ENCODE measurements around the gene USP12. TPM values are rescaled to one million over a fixed set of nuclear protein-coding genes. Genes with fewer than 3 reads are reported as not detected.

The USP12 gene
- total and polyA plus RNA-seq, 2 experiments from 2014 or later = 18.4 to 39.3 TPM

GRCh38 chr13:27113436-27113835, 58.2 kb downstream of the USP12 start:
- no peak overlapping the region for H2AFZ ChIP-seq
- H3K9me2 ChIP-seq (ENCODE audit: insufficient read depth) = no peaks in the 10 kb centered on the region
- no peak for DNase-seq (ENCODE audit: low spot score)
- peaks cover 19% of the 10 kb centered on the region for H3K4me1 ChIP-seq (ENCODE audit: insufficient read depth)
- H3K4me2 ChIP-seq = no peak overlapping the region
- TF ChIP-seq, protein P1, sequence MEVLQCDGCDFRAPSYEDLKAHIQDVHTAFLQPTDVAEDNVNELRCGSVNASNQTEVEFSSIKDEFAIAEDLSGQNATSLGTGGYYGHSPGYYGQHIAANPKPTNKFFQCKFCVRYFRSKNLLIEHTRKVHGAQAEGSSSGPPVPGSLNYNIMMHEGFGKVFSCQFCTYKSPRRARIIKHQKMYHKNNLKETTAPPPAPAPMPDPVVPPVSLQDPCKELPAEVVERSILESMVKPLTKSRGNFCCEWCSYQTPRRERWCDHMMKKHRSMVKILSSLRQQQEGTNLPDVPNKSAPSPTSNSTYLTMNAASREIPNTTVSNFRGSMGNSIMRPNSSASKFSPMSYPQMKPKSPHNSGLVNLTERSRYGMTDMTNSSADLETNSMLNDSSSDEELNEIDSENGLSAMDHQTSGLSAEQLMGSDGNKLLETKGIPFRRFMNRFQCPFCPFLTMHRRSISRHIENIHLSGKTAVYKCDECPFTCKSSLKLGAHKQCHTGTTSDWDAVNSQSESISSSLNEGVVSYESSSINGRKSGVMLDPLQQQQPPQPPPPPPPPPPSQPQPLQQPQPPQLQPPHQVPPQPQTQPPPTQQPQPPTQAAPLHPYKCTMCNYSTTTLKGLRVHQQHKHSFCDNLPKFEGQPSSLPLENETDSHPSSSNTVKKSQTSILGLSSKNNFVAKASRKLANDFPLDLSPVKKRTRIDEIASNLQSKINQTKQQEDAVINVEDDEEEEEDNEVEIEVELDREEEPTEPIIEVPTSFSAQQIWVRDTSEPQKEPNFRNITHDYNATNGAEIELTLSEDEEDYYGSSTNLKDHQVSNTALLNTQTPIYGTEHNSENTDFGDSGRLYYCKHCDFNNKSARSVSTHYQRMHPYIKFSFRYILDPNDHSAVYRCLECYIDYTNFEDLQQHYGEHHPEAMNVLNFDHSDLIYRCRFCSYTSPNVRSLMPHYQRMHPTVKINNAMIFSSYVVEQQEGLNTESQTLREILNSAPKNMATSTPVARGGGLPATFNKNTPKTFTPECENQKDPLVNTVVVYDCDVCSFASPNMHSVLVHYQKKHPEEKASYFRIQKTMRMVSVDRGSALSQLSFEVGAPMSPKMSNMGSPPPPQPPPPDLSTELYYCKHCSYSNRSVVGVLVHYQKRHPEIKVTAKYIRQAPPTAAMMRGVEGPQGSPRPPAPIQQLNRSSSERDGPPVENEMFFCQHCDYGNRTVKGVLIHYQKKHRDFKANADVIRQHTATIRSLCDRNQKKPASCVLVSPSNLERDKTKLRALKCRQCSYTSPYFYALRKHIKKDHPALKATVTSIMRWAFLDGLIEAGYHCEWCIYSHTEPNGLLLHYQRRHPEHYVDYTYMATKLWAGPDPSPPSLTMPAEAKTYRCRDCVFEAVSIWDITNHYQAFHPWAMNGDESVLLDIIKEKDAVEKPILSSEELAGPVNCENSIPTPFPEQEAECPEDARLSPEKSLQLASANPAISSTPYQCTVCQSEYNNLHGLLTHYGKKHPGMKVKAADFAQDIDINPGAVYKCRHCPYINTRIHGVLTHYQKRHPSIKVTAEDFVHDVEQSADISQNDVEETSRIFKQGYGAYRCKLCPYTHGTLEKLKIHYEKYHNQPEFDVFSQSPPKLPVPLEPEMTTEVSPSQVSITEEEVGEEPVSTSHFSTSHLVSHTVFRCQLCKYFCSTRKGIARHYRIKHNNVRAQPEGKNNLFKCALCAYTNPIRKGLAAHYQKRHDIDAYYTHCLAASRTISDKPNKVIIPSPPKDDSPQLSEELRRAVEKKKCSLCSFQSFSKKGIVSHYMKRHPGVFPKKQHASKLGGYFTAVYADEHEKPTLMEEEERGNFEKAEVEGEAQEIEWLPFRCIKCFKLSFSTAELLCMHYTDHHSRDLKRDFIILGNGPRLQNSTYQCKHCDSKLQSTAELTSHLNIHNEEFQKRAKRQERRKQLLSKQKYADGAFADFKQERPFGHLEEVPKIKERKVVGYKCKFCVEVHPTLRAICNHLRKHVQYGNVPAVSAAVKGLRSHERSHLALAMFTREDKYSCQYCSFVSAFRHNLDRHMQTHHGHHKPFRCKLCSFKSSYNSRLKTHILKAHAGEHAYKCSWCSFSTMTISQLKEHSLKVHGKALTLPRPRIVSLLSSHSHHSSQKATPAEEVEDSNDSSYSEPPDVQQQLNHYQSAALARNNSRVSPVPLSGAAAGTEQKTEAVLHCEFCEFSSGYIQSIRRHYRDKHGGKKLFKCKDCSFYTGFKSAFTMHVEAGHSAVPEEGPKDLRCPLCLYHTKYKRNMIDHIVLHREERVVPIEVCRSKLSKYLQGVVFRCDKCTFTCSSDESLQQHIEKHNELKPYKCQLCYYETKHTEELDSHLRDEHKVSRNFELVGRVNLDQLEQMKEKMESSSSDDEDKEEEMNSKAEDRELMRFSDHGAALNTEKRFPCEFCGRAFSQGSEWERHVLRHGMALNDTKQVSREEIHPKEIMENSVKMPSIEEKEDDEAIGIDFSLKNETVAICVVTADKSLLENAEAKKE (CRISPR knock-in tag; IDR thresholded peaks at IDR 0.05) = no peak
- TF ChIP-seq NANOG (IDR thresholded peaks at IDR 0.05; ENCODE audit: borderline replicate concordance) (no peak), ZNF114 (CRISPR knock-in tag; IDR thresholded peaks at IDR 0.05) (no peak), REST (IDR thresholded peaks at IDR 0.05; ENCODE audit: unreplicated experiment) (no peak), POLR2AphosphoS5 (IDR thresholded peaks at IDR 0.05; ENCODE audit: low read depth) (no peak), ZNF331 (CRISPR knock-in tag; IDR thresholded peaks at IDR 0.05; ENCODE audit: low read depth) (no peak), CREB1 (CRISPR knock-in tag; IDR thresholded peaks at IDR 0.05; ENCODE audit: low read depth) (no peak), EZH2 (IDR thresholded peaks at IDR 0.05; ENCODE audit: low read depth, unreplicated experiment) (no peak), EZH2phosphoT487 (IDR thresholded peaks at IDR 0.05; ENCODE audit: unreplicated experiment) (no peak), CTCF (conservative IDR thresholded peaks at IDR 0.05; ENCODE audit: low read depth in 2 of 2) (no peak), STAT1 (IDR thresholded peaks at IDR 0.05; ENCODE audit: unreplicated experiment) (no peak), JUNB (IDR thresholded peaks at IDR 0.05; ENCODE audit: unreplicated experiment) (no peak)
- TF ChIP-seq, protein P2, sequence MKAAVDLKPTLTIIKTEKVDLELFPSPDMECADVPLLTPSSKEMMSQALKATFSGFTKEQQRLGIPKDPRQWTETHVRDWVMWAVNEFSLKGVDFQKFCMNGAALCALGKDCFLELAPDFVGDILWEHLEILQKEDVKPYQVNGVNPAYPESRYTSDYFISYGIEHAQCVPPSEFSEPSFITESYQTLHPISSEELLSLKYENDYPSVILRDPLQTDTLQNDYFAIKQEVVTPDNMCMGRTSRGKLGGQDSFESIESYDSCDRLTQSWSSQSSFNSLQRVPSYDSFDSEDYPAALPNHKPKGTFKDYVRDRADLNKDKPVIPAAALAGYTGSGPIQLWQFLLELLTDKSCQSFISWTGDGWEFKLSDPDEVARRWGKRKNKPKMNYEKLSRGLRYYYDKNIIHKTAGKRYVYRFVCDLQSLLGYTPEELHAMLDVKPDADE (IDR thresholded peaks at IDR 0.05) = no peak
- peaks cover 90% of the 10 kb centered on the region for H3K79me2 ChIP-seq (replicated peaks; ENCODE audit: insufficient read depth)
- H3K27me3 ChIP-seq (ENCODE audit: insufficient read depth) = no peaks in the 10 kb centered on the region
- H4K20me1 ChIP-seq (replicated peaks; ENCODE audit: insufficient read depth) = peaks cover 14% of the 10 kb centered on the region
- ATAC-seq = no peak
- no peak overlapping the region for H3K4me3 ChIP-seq
- Mint-ChIP-seq H3K27ac (no peak overlapping the region), H3K4me1 (peaks cover 19% of the 10 kb centered on the region), H3K9me3 (no peaks in the 10 kb centered on the region), H3K27me3 (ENCODE audit: insufficient read depth, low read depth, poor library complexity) (no peaks in the 10 kb centered on the region), H3K4me3 (no peak overlapping the region), H3K36me3 (ENCODE audit: low read depth) (peaks cover 9% of the 10 kb centered on the region; the same call in 1 of the 3 replicates)
- no peaks in the 10 kb centered on the region for H3F3A ChIP-seq (replicated peaks; ENCODE audit: low read depth)
- H3K36me3 ChIP-seq (ENCODE audit: insufficient read depth) = no peaks in the 10 kb centered on the region; the same call in 1 of the 2 replicates
- no peak overlapping the region for H3K27ac ChIP-seq (ENCODE audit: low read depth)

All from GM23338 (cell line).